ENCODE data around the gene EVX2.

The EVX2 gene

DNA sequence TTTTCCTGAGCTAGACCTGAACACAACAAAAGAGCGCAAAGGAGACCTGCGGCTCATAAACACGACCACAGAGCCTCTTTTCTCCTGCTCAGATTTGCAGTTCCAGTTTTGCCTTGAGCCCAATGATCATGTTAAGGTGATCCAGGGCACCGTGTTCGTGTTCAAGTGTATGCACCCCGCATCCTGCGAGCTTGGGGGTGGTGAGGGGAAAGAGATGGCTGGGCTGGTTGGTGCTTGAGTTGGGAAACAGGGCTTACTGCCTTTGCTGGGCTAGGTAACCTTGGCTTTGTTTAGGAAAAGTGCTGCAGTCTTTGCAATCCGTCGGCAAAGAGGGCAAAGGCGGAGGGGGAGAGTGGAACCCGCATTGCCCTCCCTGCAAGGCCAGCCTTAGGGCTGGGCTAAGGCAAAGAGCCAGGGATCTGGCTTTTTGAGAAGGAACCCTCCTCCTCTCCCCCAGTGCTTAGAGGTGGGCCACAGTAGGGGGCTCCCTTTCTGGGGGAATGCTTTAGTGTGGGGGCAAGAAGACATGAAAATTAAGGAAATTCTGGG, 34.1 kb upstream of the EVX2 start:
- no peak for TF ChIP-seq MYC (IDR thresholded peaks at IDR 0.05; ENCODE audit: low read depth, low read length)
- TF ChIP-seq POLR2A (IDR thresholded peaks at IDR 0.05; ENCODE audit: extremely low read depth, insufficient read length): no peak
- TF ChIP-seq, protein P1, sequence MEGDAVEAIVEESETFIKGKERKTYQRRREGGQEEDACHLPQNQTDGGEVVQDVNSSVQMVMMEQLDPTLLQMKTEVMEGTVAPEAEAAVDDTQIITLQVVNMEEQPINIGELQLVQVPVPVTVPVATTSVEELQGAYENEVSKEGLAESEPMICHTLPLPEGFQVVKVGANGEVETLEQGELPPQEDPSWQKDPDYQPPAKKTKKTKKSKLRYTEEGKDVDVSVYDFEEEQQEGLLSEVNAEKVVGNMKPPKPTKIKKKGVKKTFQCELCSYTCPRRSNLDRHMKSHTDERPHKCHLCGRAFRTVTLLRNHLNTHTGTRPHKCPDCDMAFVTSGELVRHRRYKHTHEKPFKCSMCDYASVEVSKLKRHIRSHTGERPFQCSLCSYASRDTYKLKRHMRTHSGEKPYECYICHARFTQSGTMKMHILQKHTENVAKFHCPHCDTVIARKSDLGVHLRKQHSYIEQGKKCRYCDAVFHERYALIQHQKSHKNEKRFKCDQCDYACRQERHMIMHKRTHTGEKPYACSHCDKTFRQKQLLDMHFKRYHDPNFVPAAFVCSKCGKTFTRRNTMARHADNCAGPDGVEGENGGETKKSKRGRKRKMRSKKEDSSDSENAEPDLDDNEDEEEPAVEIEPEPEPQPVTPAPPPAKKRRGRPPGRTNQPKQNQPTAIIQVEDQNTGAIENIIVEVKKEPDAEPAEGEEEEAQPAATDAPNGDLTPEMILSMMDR (IDR thresholded peaks at IDR 0.05; ENCODE audit: low read depth, low read length): no peak
- TF ChIP-seq, protein P2, sequence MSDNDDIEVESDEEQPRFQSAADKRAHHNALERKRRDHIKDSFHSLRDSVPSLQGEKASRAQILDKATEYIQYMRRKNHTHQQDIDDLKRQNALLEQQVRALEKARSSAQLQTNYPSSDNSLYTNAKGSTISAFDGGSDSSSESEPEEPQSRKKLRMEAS (IDR thresholded peaks at IDR 0.05; ENCODE audit: low read depth, low read length): no peak
- no peak for DNase-seq (ENCODE audit: low read depth)
- no peak overlapping the region for H3K4me3 ChIP-seq (ENCODE audit: low read depth, low read length)

DNA sequence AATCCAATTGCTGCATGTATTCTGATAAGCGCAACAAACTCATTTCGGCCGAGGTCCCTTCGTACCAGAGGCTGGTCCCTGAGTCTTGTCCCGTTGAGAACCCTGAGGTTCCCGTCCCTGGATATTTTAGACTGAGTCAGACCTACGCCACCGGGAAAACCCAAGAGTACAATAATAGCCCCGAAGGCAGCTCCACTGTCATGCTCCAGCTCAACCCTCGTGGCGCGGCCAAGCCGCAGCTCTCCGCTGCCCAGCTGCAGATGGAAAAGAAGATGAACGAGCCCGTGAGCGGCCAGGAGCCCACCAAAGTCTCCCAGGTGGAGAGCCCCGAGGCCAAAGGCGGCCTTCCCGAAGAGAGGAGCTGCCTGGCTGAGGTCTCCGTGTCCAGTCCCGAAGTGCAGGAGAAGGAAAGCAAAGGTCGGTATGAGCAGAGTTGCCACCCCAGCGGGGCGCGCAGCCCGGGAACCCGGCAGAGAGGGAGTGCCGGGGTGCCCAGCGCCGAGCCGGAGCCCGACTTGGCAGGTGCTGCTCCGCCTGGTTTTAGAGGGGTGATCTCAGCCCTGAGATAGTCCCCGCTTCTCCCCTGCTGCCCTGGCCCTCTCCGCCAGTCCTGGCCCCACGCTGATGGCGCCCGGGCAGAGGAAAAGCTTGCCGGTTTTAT, 33.5 kb upstream of the EVX2 start:
- TF ChIP-seq MYC (IDR thresholded peaks at IDR 0.05; ENCODE audit: low read depth, low read length) (no peak), POLR2A (IDR thresholded peaks at IDR 0.05; ENCODE audit: extremely low read depth, insufficient read length) (no peak)
- H3K4me3 ChIP-seq (ENCODE audit: low read depth, low read length): no peak overlapping the region
- DNase-seq (ENCODE audit: low read depth): no peak

DNA sequence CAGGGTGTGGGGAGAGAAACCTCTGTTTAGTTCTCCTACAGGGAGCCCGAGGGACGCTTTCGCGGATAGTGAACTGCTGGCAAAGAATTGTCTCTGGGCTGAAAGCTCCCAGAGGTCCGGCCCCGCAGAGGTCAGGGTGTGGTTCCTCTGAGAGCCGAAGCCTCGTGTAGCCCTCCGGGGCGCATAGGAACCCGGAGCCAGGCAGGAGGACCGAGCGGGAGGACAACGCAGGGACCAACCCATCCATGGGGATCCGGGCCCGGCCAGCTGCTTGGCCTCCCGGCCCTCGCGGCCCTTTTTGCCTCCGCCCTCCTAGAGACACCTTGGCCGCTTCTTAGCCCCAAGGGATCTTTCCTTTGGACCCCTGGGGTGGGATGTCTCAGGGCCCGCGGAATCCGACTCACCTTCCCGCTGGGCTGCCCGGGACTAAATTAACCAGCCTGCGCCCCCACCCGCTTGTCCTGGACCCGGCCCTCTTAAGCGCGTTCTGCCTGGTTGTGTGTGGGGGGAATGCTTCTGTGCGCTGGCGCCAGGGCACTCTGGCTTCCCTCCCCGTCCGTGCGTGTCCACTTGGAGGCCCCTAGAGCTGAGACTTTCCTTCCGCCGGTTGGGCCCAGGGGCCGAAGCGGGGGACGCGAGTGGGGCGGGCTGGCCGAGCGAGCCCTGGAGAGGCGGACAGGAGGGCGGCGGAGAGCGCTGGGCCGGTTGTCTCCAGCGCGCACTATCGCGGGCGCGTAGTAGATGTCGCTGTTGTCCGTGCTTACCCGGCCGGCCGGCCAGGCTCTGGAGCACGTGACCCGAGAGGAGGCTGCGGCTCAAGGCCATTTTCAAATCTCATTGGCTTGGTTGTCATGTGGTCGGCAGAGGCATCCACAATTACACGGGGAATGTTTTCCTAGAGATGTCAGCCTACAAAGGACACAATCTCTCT, 32.4 kb upstream of the EVX2 start, which contains the start of gene HOXD10:
Gene HOXD10 (plus strand): TSS at position 896 of the 931 bp plus-strand sequence. CDS start 56 bp downstream, outside the sequence.
- DNase-seq (ENCODE audit: low read depth): no peak
- no peak within 1 kb of the TSS for H3K4me3 ChIP-seq (ENCODE audit: low read depth, low read length)
- TF ChIP-seq POLR2A (IDR thresholded peaks at IDR 0.05; ENCODE audit: extremely low read depth, insufficient read length): no peak

DNA sequence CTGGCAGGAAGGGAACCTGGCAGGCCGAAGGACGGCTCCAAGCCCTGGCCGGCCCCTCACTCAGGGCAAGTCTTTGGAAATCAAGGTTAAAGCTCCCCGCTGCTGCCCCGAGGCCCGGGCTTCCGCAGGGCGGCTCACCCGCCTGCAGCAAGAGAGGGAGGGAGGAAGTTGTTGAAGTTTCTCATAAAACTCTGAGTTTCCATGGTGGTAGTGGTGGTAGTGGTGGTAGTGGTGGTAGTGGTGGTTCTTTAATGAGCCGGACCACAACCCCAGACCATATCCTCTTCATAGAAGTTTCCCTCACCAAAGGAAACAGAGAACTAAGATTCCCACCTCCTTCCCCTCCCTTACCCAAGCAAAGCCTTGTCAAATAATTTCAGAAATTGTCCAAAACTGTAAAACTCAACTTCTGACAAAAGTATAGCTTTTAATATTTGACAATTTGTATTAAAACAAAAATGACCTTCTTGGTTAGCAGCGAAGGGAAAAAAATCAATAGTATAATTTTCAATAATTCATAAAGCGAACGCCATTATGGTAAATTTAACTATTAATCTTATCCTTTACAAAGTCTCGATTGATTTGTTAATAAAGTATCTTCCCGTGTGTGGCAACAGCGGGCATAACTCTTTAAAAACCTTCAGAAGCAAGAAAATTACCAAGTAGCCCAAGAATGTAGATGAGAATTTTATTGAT, 31.3 kb upstream of the EVX2 start:
- TF ChIP-seq, protein P1 (IDR thresholded peaks at IDR 0.05; ENCODE audit: low read depth, low read length): no peak
- TF ChIP-seq POLR2A (IDR thresholded peaks at IDR 0.05; ENCODE audit: extremely low read depth, insufficient read length) (no peak), MYC (IDR thresholded peaks at IDR 0.05; ENCODE audit: low read depth, low read length) (no peak)
- TF ChIP-seq, protein P2 (IDR thresholded peaks at IDR 0.05; ENCODE audit: low read depth, low read length): no peak

DNA sequence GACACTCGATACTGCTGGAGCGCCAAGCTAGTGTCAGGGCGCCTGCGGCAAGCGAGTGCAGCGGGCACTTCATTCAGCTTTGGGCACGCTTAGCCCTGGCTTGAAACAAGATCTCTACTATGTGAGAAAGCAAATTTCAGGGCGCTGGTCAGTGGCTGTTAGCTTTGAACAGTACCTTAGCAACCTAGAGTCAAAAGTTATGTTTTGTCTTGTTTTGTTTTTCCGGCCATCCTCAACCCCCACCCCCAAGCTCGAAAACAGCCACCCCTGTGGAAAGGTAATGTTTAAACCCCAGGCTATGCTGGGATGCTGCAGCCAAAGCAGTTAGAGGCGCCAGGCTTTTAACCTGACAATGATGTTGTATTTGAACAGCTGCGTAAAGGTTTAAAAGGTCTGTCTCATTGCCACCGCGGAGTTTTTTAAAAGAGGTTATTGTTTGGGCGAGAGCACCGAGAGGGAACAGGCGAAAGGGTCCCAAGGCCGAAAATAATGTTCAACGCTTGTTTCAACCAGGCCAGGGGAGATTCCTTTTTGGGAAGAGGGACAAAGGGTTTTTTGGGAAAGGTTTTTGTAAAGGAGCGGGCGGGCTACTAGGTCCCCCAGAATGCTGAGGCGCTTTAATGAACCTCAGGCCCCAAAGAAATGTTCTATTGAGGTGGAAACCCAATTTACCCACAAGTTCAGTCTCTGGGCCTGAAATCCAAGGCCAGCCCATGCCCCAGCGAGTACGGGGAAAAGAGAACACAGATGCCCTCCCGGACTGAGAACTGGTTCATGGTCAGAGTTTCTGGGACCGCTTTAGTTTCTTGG, 30.6 kb upstream of the EVX2 start:
- TF ChIP-seq MYC (IDR thresholded peaks at IDR 0.05; ENCODE audit: low read depth, low read length) (no peak), POLR2A (IDR thresholded peaks at IDR 0.05; ENCODE audit: extremely low read depth, insufficient read length) (no peak)
- TF ChIP-seq, protein P1 (IDR thresholded peaks at IDR 0.05; ENCODE audit: low read depth, low read length): no peak
- TF ChIP-seq, protein P2 (IDR thresholded peaks at IDR 0.05; ENCODE audit: low read depth, low read length): no peak
- H3K4me3 ChIP-seq (ENCODE audit: low read depth, low read length): no peak overlapping the region
- no peak for DNase-seq (ENCODE audit: low read depth)

More for the DNA sequence above, 31.3 kb upstream of the EVX2 start:
- no peak overlapping the region for H3K4me3 ChIP-seq (ENCODE audit: low read depth, low read length)
- peak; percentile 86 for DNase-seq (ENCODE audit: low read depth)
